HCT116 (cell line): ENCODE results near the gene ADAMTSL5. TPM values are rescaled to one million over a fixed set of nuclear protein-coding genes. Genes with fewer than 3 reads are reported as not detected.
A peak's percentile ranks its signal among the peaks of the same experiment; 100 is the strongest.

Experiments
- ATAC-seq: fragments of 200-7000 bp; cut with Tn5 transposase; 2 replicates; pipeline ENCODE4 v1.9.1; 2020; ENCODE audit warnings: mild to moderate bottlenecking, moderate library complexity
- BruUV-seq: library from RNA; stranded (reverse); fragments of 400-500 nt; replicated peaks from 2 replicates; lab custom pipeline; 2021; lab: Mats Ljungman, UMichigan
- CTCF ChIA-PET: fragments of 300-600 bp; sonication (Branson Sonifier 250); formaldehyde crosslinking; loops from one replicate; lab custom pipeline; 2021; ENCODE audit warnings: antibody characterized with exemption; lab: Charles Lee
- POLR2A ChIA-PET: fragments of 300-600, 350-600 bp; sonication (Branson Sonifier 250); formaldehyde crosslinking; loops from one replicate; lab custom pipeline; 2021; ENCODE audit warnings: antibody characterized with exemption; lab: Charles Lee
- RAD21 ChIA-PET, 2 experiments: fragments of 300-600 bp; sonication (Branson Sonifier 250); formaldehyde crosslinking; loops; one replicate each; lab custom pipeline; 2023; ENCODE audit warnings: low total read pairs in 2 of 2; ENCODE audit not compliant: uncharacterized antibody in 2 of 2, unreplicated experiment in 2 of 2, low non-redundant PET in 1 of 2; lab: Charles Lee
- DNase-seq: peaks from one replicate; pipeline ENCODE4 v3.0.0-alpha.2; 2010; ENCODE audit warnings: low read depth, low spot score
- H2AFZ ChIP-seq: fragments of 200-600 bp; shearing (Covaris generic), sonication (generic); 2 replicates; pipeline ENCODE4 v1.6.1; 2017; ENCODE audit warnings: low read depth, mixed run types, mixed read lengths, antibody characterized with exemption, low read length; ENCODE audit not compliant: poor library complexity, severe bottlenecking
- H3K27ac ChIP-seq: 2 replicates; pipeline ENCODE4 v1.5.1; 2012; ENCODE audit warnings: low read depth, low read length
- H3K27me3 ChIP-seq: fragments of 200-600 bp; sonication (generic); 2 replicates; pipeline ENCODE4 v1.6.1; 2016; ENCODE audit warnings: mixed run types, low read length, mixed read lengths; ENCODE audit not compliant: insufficient read depth
- H3K36me3 ChIP-seq, 2 experiments: fragments of 200-500 bp in 1 of 2; fragments of 200-600 bp in 1 of 2; sonication (Bioruptor generic) in 1 of 2; sonication (generic) in 1 of 2; 2 replicates each; pipeline versions ENCODE4 v1.5.1 to v1.6.1; 2014 to 2016; ENCODE audit warnings: low read length in 2 of 2, inconsistent platforms in 1 of 2, mixed read lengths in 1 of 2, mixed run types in 1 of 2; ENCODE audit not compliant: insufficient read depth in 2 of 2, control insufficient read depth in 1 of 2
- H3K4me1 ChIP-seq, 2 experiments: fragments of 200-600 bp in 1 of 2; sonication (generic) in 1 of 2; 2 replicates each; pipeline versions ENCODE4 v1.5.1 to v1.6.1; 2012 to 2017; ENCODE audit warnings: low read length in 2 of 2, inconsistent platforms in 1 of 2, mild to moderate bottlenecking in 1 of 2, mixed read lengths in 1 of 2, mixed run types in 1 of 2, moderate library complexity in 1 of 2; ENCODE audit not compliant: insufficient read depth in 2 of 2, control insufficient read depth in 1 of 2
- H3K4me2 ChIP-seq: fragments of 200-600 bp; sonication (generic); 2 replicates; pipeline ENCODE4 v1.6.1; 2017; ENCODE audit warnings: mixed run types, low read length, mixed read lengths
- H3K4me3 ChIP-seq, 2 experiments: fragments of 200-600 bp in 1 of 2; sonication (generic) in 1 of 2; replicated peaks in 1 of 2; 2 replicates each; pipeline ENCODE4 v1.5.1; 2011 to 2016; ENCODE audit warnings: low read length in 2 of 2, control low read depth in 1 of 2, low read depth in 1 of 2, mild to moderate bottlenecking in 1 of 2, mixed read lengths in 1 of 2, mixed run types in 1 of 2
- H3K79me2 ChIP-seq: fragments of 200-600 bp; sonication (generic); 2 replicates; pipeline ENCODE4 v1.6.1; 2017; ENCODE audit warnings: mild to moderate bottlenecking, mixed run types, low read length, moderate library complexity, mixed read lengths; ENCODE audit not compliant: insufficient read depth
- H3K9ac ChIP-seq: fragments of 200-600 bp; sonication (generic); 2 replicates; pipeline ENCODE4 v1.6.1; 2016; ENCODE audit warnings: low read length, mixed read lengths
- H3K9me2 ChIP-seq: fragments of 200-600 bp; sonication (generic), shearing (Covaris generic); 2 replicates; pipeline ENCODE4 v1.6.1; 2017; ENCODE audit warnings: mixed run types, mild to moderate bottlenecking, moderate library complexity; ENCODE audit not compliant: insufficient read depth
- H3K9me3 ChIP-seq, 2 experiments: fragments of 200-500 bp in 1 of 2; fragments of 200-600 bp in 1 of 2; sonication (Bioruptor generic) in 1 of 2; sonication (generic) in 1 of 2; 2 replicates each; pipeline ENCODE4 v1.6.1; 2014 to 2017; ENCODE audit warnings: low read length in 2 of 2, mixed read lengths in 2 of 2, inconsistent platforms in 1 of 2, low read depth in 1 of 2, mild to moderate bottlenecking in 1 of 2, mixed run types in 1 of 2, moderate library complexity in 1 of 2; ENCODE audit not compliant: control insufficient read depth in 1 of 2, insufficient read depth in 1 of 2
- H4K20me1 ChIP-seq: fragments of 200-600 bp; sonication (generic), shearing (Covaris generic); 2 replicates; pipeline ENCODE4 v1.6.1; 2017; ENCODE audit warnings: mixed run types, mild to moderate bottlenecking, moderate library complexity; ENCODE audit not compliant: insufficient read depth
- CEBPB ChIP-seq: IDR thresholded peaks from 2 replicates; pipeline ENCODE4 v1.6.1; 2012; ENCODE audit warnings: low read depth
- CTCF ChIP-seq, 3 experiments: fragments of 200-600 bp in 1 of 3; sonication (generic) in 1 of 3; IDR thresholded peaks in 2 of 3; conservative IDR thresholded peaks in 1 of 3; 2 replicates each; pipeline ENCODE4 v1.5.1; 2012 to 2017; ENCODE audit warnings: low read depth in 2 of 3, low read length in 2 of 3, antibody characterized with exemption in 1 of 3, borderline replicate concordance in 1 of 3, control low read depth in 1 of 3, mild to moderate bottlenecking in 1 of 3, mixed read lengths in 1 of 3, mixed run types in 1 of 3, moderate library complexity in 1 of 3; ENCODE audit not compliant: insufficient read depth in 1 of 3
- ELF1 ChIP-seq: IDR thresholded peaks from 2 replicates; pipeline ENCODE4 v1.6.1; 2012; ENCODE audit warnings: low read depth, borderline replicate concordance
- EZH2phosphoT487 ChIP-seq: fragments of 200-600 bp; IDR thresholded peaks from 2 replicates; pipeline ENCODE4 v1.6.1; 2018; ENCODE audit warnings: antibody characterized with exemption, borderline replicate concordance
- FOSL1 ChIP-seq: IDR thresholded peaks from 2 replicates; pipeline ENCODE4 v1.6.1; 2012; ENCODE audit warnings: low read depth
- JUND ChIP-seq: IDR thresholded peaks from 2 replicates; pipeline ENCODE4 v1.6.1; 2012
- MAX ChIP-seq: IDR thresholded peaks from 2 replicates; pipeline ENCODE4 v1.6.1; 2012
- POLR2A ChIP-seq: IDR thresholded peaks from 2 replicates; pipeline ENCODE4 v1.7.0; 2011; ENCODE audit warnings: borderline replicate concordance; ENCODE audit not compliant: insufficient read depth, insufficient read length; ENCODE audit errors: extremely low read depth
- POLR2AphosphoS5 ChIP-seq: IDR thresholded peaks from 2 replicates; pipeline ENCODE4 v1.6.1; 2011; ENCODE audit warnings: mild to moderate bottlenecking, low read depth, low read length, moderate library complexity
- RAD21 ChIP-seq: IDR thresholded peaks from 2 replicates; pipeline ENCODE4 v1.6.1; 2012; ENCODE audit warnings: low read depth, mild to moderate bottlenecking
- REST ChIP-seq: IDR thresholded peaks from 2 replicates; pipeline ENCODE4 v1.6.1; 2012; ENCODE audit warnings: low read depth
- SP1 ChIP-seq: IDR thresholded peaks from 2 replicates; pipeline ENCODE4 v1.6.1; 2012; ENCODE audit warnings: low read depth
- SRF ChIP-seq: IDR thresholded peaks from 2 replicates; pipeline ENCODE4 v1.6.1; 2012; ENCODE audit warnings: low read depth
- YY1 ChIP-seq: IDR thresholded peaks from 2 replicates; pipeline ENCODE4 v1.6.1; 2011; ENCODE audit warnings: low read length, low read depth, moderate library complexity, mild to moderate bottlenecking; ENCODE audit not compliant: insufficient replicate concordance; ENCODE audit errors: extremely low read depth
- ZFX ChIP-seq: fragments of 450-650 bp; IDR thresholded peaks from 2 replicates; pipeline ENCODE4 v1.6.1; 2017
- ZNF274 ChIP-seq: fragments of 200-500 bp; sonication (Bioruptor generic); IDR thresholded peaks from 2 replicates; pipeline ENCODE4 v1.6.1; 2014; ENCODE audit warnings: mild to moderate bottlenecking, low read depth, low read length, inconsistent platforms
- intact Hi-C: fragments of 100-400 bp; cut with micrococcal nuclease; formaldehyde crosslinking; loops from 2 replicates; pipeline ENCODE4 v1.10.0; 2022
- total RNA-seq: library from RNA; stranded (reverse); gene quantifications from one replicate; pipeline ENCODE4 v1.2.1, GENCODE V29; 2021; ENCODE audit not compliant: unreplicated experiment

The ADAMTSL5 gene
- total RNA-seq, 1 experiment from 2014 or later, result 24.0 TPM

- TF ChIP-seq CTCF (IDR thresholded peaks at IDR 0.05 in 2 of 3, conservative IDR thresholded peaks at IDR 0.05 in 1 of 3; ENCODE audit: borderline replicate concordance in 1 of 3, insufficient read depth in 1 of 3, low read depth in 2 of 3, low read length in 2 of 3) (no peak), ELF1 (no peak), ZNF274 (no peak)
Observed at GRCh38 chr19:1508507-1508856, 4.3 kb downstream of the ADAMTSL5 start (continued).

GRCh38 chr19:1507763-1508506 is 4.9 kb downstream of the ADAMTSL5 start:
- CTCF ChIA-PET, result interaction anchor here (1.0 kb wide), 1 partner anchor 38 kb away, joined by 4 read pairs; no protein-coding TSS in a partner anchor
- H3K27me3 ChIP-seq, result no peaks in the 10 kb centered on the region
- intact Hi-C loops, result no loop called here
- H3K9me3 ChIP-seq, result no peaks in the 10 kb centered on the region
- peak overlapping the region; percentile 82 for H2AFZ ChIP-seq
- peak; percentile 94 for DNase-seq
- peaks cover 10% of the 10 kb centered on the region; the same call in 1 of the 2 replicates for H3K79me2 ChIP-seq
- peak overlapping the region; percentile 74 for H3K9ac ChIP-seq
- peak overlapping the region; percentile 96 for H3K27ac ChIP-seq
- RAD21 ChIA-PET, result no interaction called here
- peak overlapping the region; percentile 39 to 56 for H3K4me3 ChIP-seq
- peak overlapping the region; percentile 92 for H3K4me2 ChIP-seq
- H4K20me1 ChIP-seq, result no peaks in the 10 kb centered on the region
- no peaks in the 10 kb centered on the region for H3K36me3 ChIP-seq
- BruUV-seq, result no TSS peak
- peaks cover 31 to 67% of the 10 kb centered on the region in 2 experiments for H3K4me1 ChIP-seq
- H3K9me2 ChIP-seq, result no peaks in the 10 kb centered on the region
- POLR2A ChIA-PET, result interaction anchor here (1.3 to 1.4 kb wide), 2 partner anchors 17 to 52 kb away, joined by 3 to 6 read pairs; partner anchors contain the start of gene REEP6
- ATAC-seq, result peak; percentile 80
- no peak for TF ChIP-seq CTCF (IDR thresholded peaks at IDR 0.05 in 2 of 3, conservative IDR thresholded peaks at IDR 0.05 in 1 of 3; ENCODE audit: borderline replicate concordance in 1 of 3, insufficient read depth in 1 of 3, low read depth in 2 of 3, low read length in 2 of 3)
- TF ChIP-seq CEBPB, result no peak
- no peak for TF ChIP-seq SRF
- no peak for TF ChIP-seq RAD21
- no peak for TF ChIP-seq FOSL1
- peak; percentile 56 for TF ChIP-seq POLR2A
- no peak for TF ChIP-seq EZH2phosphoT487
- TF ChIP-seq SP1, result peak; percentile 99
- no peak for TF ChIP-seq REST
- no peak for TF ChIP-seq ZNF274
- TF ChIP-seq POLR2AphosphoS5, result peak; percentile 57
- no peak for TF ChIP-seq JUND
- no peak for TF ChIP-seq YY1
- peak; percentile 98 for TF ChIP-seq MAX
- TF ChIP-seq ZFX, result no peak
- no peak; the same call in 1 of the 2 replicates for TF ChIP-seq ELF1
